Gastrocnemius medialis (tissue), 4 donors: ENCODE results near the gene OR52N1.

Experiments used
- POLR2A ChIP-seq, 2 donors: fragments of 450-650 bp; IDR thresholded peaks; one replicate each; pipeline ENCODE4 v1.6.1; 2017; ENCODE audit warnings: antibody characterized with exemption in 2 of 2, mild to moderate bottlenecking in 2 of 2, moderate library complexity in 2 of 2
- TF ChIP-seq, protein P1 (sequence below), 5 experiments: fragments of 450-650 bp in 3 of 5; fragments of 200-600 bp in 2 of 5; sonication (generic) in 2 of 5; IDR thresholded peaks in 4 of 5; conservative IDR thresholded peaks in 1 of 5; 1 replicate in 4 of 5; 2 replicates in 1 of 5; pipeline ENCODE4 v1.5.1; 2016 to 2019; ENCODE audit warnings: antibody characterized with exemption in 5 of 5, mild to moderate bottlenecking in 3 of 5, moderate library complexity in 3 of 5

DNA sequence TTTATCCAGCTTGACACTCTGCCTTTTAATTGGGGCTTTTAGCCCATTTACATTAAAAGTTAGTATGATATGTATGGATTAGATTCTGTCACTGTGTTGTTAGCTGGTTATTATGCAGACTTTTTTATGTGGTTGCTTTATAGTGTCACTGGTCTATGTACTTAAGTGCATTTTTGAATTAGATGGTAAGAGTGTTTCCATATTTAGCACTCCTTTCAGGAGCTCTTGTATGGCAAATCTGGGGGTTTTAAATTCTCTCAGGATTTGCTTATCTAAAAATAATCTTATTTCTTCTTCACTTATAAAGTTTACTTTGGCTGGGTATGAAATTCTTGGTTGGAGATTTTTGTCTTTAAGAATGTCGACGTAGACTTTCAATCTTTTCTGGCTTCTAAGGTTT lies 46.6 kb upstream of the OR52N1 start:
- no peak for TF ChIP-seq POLR2A (IDR thresholded peaks at IDR 0.05)
- TF ChIP-seq, protein P1, sequence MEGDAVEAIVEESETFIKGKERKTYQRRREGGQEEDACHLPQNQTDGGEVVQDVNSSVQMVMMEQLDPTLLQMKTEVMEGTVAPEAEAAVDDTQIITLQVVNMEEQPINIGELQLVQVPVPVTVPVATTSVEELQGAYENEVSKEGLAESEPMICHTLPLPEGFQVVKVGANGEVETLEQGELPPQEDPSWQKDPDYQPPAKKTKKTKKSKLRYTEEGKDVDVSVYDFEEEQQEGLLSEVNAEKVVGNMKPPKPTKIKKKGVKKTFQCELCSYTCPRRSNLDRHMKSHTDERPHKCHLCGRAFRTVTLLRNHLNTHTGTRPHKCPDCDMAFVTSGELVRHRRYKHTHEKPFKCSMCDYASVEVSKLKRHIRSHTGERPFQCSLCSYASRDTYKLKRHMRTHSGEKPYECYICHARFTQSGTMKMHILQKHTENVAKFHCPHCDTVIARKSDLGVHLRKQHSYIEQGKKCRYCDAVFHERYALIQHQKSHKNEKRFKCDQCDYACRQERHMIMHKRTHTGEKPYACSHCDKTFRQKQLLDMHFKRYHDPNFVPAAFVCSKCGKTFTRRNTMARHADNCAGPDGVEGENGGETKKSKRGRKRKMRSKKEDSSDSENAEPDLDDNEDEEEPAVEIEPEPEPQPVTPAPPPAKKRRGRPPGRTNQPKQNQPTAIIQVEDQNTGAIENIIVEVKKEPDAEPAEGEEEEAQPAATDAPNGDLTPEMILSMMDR (IDR thresholded peaks at IDR 0.05 in 4 of 5, conservative IDR thresholded peaks at IDR 0.05 in 1 of 5), result no peak
